NT2/D1 (cell line): Measurements from ENCODE around the gene ALPI.

Source experiments
- YY1 ChIP-seq: IDR thresholded peaks from 2 replicates; pipeline ENCODE4 v1.6.1; 2011; ENCODE audit not compliant: insufficient read length, insufficient read depth
- ZNF274 ChIP-seq: IDR thresholded peaks from 2 replicates; pipeline ENCODE4 v1.6.1; 2011; ENCODE audit warnings: mild to moderate bottlenecking, low read depth, low read length

DNA sequence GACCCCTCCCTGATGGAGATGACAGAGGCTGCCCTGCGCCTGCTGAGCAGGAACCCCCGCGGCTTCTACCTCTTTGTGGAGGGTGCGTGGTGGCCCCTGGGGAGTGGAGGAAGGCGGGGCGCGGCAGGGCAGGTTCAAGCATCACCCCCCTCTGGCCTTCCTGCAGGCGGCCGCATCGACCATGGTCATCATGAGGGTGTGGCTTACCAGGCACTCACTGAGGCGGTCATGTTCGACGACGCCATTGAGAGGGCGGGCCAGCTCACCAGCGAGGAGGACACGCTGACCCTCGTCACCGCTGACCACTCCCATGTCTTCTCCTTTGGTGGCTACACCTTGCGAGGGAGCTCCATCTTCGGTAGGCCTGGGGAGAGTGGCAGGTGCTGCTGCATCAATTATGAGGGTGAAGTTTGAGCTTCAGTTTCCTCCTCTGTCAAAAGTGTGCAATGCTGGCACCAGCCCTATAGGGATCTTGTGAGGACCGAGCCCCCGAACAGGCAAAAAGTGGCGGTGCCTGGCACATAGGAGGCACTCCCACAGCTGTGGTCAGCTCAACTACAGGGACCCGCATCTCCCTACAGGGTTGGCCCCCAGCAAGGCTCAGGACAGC is 2.2 kb downstream of the ALPI start:
- no peak for TF ChIP-seq YY1
- no peak for TF ChIP-seq ZNF274
